ENCODE results near the gene ZNF605. TPM values are rescaled to one million over a fixed set of nuclear protein-coding genes. Genes with fewer than 3 reads are reported as not detected.
A peak's percentile ranks its signal among the peaks of the same experiment; 100 is the strongest.
"Not testable (repeated sequence)": the region's sequence is repeated elsewhere in the genome, so short reads cannot be mapped to it uniquely, and the experiment has no call there.

The ZNF605 gene
- total RNA-seq, 1 experiment from 2014 or later = 8.6 TPM

DNA sequence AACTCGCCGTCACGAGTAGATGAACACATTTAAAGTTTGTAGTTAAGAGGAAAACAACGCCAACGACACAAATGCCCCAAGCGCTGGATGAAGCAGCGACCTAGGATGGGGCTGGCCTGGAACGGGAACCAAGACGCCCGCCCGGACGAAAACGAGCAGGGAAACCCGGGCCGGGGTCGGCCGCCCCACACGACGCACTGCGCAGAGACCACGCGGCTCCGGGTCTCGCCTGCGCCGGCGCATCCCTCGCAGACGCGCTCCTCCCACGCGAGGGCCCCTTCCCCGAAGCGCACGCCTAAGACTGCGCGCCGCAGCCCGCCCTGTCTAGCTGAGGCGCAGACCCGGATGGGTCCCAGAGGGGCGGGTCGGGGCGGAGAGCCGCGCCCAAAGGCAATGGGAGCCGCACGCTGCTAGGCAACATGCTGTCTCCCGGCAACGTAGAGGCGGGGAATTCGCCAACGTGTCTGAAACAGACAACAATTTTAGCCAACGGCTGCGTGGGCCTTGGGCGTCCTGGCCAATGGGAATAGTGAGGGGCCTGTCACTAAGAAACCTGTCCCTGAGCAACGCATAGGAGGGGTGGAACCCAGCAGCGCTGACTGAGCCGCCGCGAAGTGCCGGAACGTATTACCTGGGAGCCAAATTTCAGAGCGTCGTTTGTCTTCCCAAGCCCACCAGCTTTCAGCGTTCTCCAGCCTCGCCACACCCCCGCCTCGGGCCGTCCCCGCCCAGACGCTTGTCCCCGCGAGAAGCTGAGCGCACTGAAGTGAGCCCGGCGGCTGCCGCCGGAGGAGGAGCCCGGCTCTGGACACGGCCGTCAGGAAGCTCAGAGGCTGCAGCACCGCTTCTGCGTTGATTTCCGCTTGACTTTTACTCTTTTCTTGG lies 47.7 kb downstream of the ZNF605 start:
- Histone ChIP-seq H3F3A (ENCODE audit: low read length, unreplicated experiment) (no peaks in the 10 kb centered on the region), H3K27me3 (ENCODE audit: low read length) (no peaks in the 10 kb centered on the region), H3K4me3 (ENCODE audit: low read length) (peak overlapping the region; percentile 76), H3K79me2 (ENCODE audit: low read length) (no peaks in the 10 kb centered on the region), H4K20me1 (ENCODE audit: low read length) (no peaks in the 10 kb centered on the region), H2AFZ (ENCODE audit: low read length) (peak overlapping the region; percentile 90), H3K27ac (ENCODE audit: low read length) (peak overlapping the region; percentile 52), H3K9ac (ENCODE audit: low read length) (peak overlapping the region; percentile 77), H3K4me1 (ENCODE audit: insufficient read depth, low read length) (peaks cover 3% of the 10 kb centered on the region; the same call in 1 of the 2 replicates), H3K4me2 (ENCODE audit: low read length) (peak overlapping the region; percentile 85), H3K9me2 (replicated peaks; ENCODE audit: low read length) (no peaks in the 10 kb centered on the region), H3K9me3 (ENCODE audit: low read length) (peaks cover 18% of the 10 kb centered on the region), H3K36me3 (ENCODE audit: low read depth, low read length) (peaks cover 9% of the 10 kb centered on the region)
- intact Hi-C loops (cut with micrococcal nuclease) = loop anchor here (1.0 to 2.0 kb wide), 2 partner anchors 21 to 48 kb away; partner anchors contain the start of genes CHFR and ZNF605
- ChIA-PET CTCF (no interaction called here), POLR2A (ENCODE audit: unreplicated experiment) (interaction anchor here (0.6 to 0.7 kb wide), 2 partner anchors 23 to 33 kb away, joined by 3 to 4 read pairs; no protein-coding TSS in a partner anchor)
- no TSS peak for BruUV-seq (replicated peaks)
- DNase-seq = peak; percentile 100
- TF ChIP-seq, protein P1, sequence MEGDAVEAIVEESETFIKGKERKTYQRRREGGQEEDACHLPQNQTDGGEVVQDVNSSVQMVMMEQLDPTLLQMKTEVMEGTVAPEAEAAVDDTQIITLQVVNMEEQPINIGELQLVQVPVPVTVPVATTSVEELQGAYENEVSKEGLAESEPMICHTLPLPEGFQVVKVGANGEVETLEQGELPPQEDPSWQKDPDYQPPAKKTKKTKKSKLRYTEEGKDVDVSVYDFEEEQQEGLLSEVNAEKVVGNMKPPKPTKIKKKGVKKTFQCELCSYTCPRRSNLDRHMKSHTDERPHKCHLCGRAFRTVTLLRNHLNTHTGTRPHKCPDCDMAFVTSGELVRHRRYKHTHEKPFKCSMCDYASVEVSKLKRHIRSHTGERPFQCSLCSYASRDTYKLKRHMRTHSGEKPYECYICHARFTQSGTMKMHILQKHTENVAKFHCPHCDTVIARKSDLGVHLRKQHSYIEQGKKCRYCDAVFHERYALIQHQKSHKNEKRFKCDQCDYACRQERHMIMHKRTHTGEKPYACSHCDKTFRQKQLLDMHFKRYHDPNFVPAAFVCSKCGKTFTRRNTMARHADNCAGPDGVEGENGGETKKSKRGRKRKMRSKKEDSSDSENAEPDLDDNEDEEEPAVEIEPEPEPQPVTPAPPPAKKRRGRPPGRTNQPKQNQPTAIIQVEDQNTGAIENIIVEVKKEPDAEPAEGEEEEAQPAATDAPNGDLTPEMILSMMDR (conservative IDR thresholded peaks at IDR 0.05; ENCODE audit: low read depth, low read length) = no peak
- no peak for TF ChIP-seq EZH2phosphoT487 (IDR thresholded peaks at IDR 0.05; ENCODE audit: borderline replicate concordance, low read length)
- TF ChIP-seq EZH2 (IDR thresholded peaks at IDR 0.05; ENCODE audit: low read length, unreplicated experiment) = no peak
- ATAC-seq = peak; percentile 97

DNA sequence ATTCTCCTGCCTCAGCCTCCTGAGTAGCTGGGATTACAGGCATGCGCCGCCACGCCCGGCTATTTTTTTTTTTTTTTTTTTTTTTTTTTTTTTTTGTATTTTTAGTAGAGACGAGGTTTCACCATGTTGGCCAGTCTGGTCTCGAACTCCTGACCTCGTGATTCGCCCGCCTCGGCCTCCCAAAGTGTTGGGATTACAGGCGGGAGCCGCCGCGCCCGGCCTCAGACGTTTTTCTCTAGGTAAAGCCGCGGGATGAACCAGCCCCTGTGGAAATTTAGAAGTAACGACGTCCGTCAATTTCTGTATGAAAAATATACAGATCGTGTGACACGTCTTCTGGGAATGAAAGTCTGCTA lies 48.3 kb downstream of the ZNF605 start:
- BruUV-seq (replicated peaks) = TSS peak; percentile 62
- H3K4me2 ChIP-seq (ENCODE audit: low read length) = peak overlapping the region; percentile 85
- H3K27ac ChIP-seq (ENCODE audit: low read length); DNase-seq; CTCF ChIA-PET; H4K20me1 ChIP-seq (ENCODE audit: low read length); H3F3A ChIP-seq (ENCODE audit: low read length, unreplicated experiment); ATAC-seq; H3K36me3 ChIP-seq (ENCODE audit: low read depth, low read length); H3K27me3 ChIP-seq (ENCODE audit: low read length); POLR2A ChIA-PET (ENCODE audit: unreplicated experiment); H3K79me2 ChIP-seq (ENCODE audit: low read length); H3K4me1 ChIP-seq (ENCODE audit: insufficient read depth, low read length); H3K9me2 ChIP-seq (replicated peaks; ENCODE audit: low read length): not testable (repeated sequence)
- peaks cover 16% of the 10 kb centered on the region for H3K9me3 ChIP-seq (ENCODE audit: low read length)
- peak overlapping the region; percentile 89 for H2AFZ ChIP-seq (ENCODE audit: low read length)
- peak overlapping the region; percentile 76 for H3K4me3 ChIP-seq (ENCODE audit: low read length)
- intact Hi-C loops (cut with micrococcal nuclease) = loop anchor here (1.0 to 2.0 kb wide), 2 partner anchors 20 to 49 kb away; partner anchors contain the start of genes CHFR and ZNF605
- peak overlapping the region; percentile 49 for H3K9ac ChIP-seq (ENCODE audit: low read length)

DNA sequence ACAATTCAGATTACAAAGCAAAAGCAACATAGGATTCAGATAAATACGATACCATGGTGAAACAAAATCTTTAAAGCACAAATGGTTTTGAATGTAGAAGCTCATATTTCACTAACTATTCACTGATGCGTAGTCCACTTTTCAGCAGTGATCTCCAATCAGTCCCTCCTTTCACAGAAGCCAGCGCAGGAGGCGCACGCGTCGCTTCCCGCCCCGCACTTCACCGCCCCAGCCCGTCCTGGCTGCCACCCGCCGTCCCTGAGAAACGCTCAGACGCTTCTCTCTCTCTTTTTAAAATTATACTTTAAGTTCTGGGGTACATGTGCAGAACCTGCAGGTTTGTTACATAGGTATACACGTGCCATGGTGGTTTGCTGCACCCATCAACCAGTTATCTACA lies 48.9 kb downstream of the ZNF605 start:
- Histone ChIP-seq H3K9ac (ENCODE audit: low read length) (no peak overlapping the region), H3K27ac (ENCODE audit: low read length) (no peak overlapping the region), H3K36me3 (ENCODE audit: low read depth, low read length) (peaks cover 9% of the 10 kb centered on the region), H3K9me2 (replicated peaks; ENCODE audit: low read length) (no peaks in the 10 kb centered on the region), H3K9me3 (ENCODE audit: low read length) (peaks cover 16% of the 10 kb centered on the region), H2AFZ (ENCODE audit: low read length) (no peak overlapping the region), H3K4me1 (ENCODE audit: insufficient read depth, low read length) (peaks cover 3% of the 10 kb centered on the region; the same call in 1 of the 2 replicates), H3K4me3 (ENCODE audit: low read length) (no peak overlapping the region), H3F3A (ENCODE audit: low read length, unreplicated experiment) (no peaks in the 10 kb centered on the region), H3K79me2 (ENCODE audit: low read length) (no peaks in the 10 kb centered on the region), H3K27me3 (ENCODE audit: low read length) (no peaks in the 10 kb centered on the region), H3K4me2 (ENCODE audit: low read length) (no peak overlapping the region), H4K20me1 (ENCODE audit: low read length) (no peaks in the 10 kb centered on the region)
- DNase-seq (no peak), ATAC-seq (no peak)
- BruUV-seq (replicated peaks) = no TSS peak
- TF ChIP-seq, protein P1 (conservative IDR thresholded peaks at IDR 0.05; ENCODE audit: low read depth, low read length) = no peak
- no peak for TF ChIP-seq EZH2 (IDR thresholded peaks at IDR 0.05; ENCODE audit: low read length, unreplicated experiment)
- no peak for TF ChIP-seq EZH2phosphoT487 (IDR thresholded peaks at IDR 0.05; ENCODE audit: borderline replicate concordance, low read length)
- ChIA-PET CTCF (no interaction called here), POLR2A (ENCODE audit: unreplicated experiment) (no interaction called here)
- intact Hi-C loops (cut with micrococcal nuclease) = no loop called here

Measured in PC-3 (cell line).